T follicular helper cell (primary cell): ENCODE measurements around the gene TNF.
A peak's percentile ranks its signal among the peaks of the same experiment; 100 is the strongest.

Experiments used
- DNase-seq: peaks from one replicate; pipeline ENCODE4 v3.0.0-alpha.2; 2020; ENCODE audit warnings: low read depth

The TNF gene

GRCh38 chr6:31573239-31574105, 1.9 kb upstream of the TNF start:
- DNase-seq, result no peak

- DNase-seq, result no peak
These were observed 981 bp upstream of the TNF start for GRCh38 chr6:31574106-31575061.

GRCh38 chr6:31575952-31576685, 754 bp downstream of the TNF start:
- no peak for DNase-seq

- no peak for DNase-seq
These were observed 1.7 kb downstream of the TNF start for GRCh38 chr6:31576897-31577578.

- DNase-seq, result no peak
These were observed 2.2 kb downstream of the TNF start for GRCh38 chr6:31577579-31577966.

DNA sequence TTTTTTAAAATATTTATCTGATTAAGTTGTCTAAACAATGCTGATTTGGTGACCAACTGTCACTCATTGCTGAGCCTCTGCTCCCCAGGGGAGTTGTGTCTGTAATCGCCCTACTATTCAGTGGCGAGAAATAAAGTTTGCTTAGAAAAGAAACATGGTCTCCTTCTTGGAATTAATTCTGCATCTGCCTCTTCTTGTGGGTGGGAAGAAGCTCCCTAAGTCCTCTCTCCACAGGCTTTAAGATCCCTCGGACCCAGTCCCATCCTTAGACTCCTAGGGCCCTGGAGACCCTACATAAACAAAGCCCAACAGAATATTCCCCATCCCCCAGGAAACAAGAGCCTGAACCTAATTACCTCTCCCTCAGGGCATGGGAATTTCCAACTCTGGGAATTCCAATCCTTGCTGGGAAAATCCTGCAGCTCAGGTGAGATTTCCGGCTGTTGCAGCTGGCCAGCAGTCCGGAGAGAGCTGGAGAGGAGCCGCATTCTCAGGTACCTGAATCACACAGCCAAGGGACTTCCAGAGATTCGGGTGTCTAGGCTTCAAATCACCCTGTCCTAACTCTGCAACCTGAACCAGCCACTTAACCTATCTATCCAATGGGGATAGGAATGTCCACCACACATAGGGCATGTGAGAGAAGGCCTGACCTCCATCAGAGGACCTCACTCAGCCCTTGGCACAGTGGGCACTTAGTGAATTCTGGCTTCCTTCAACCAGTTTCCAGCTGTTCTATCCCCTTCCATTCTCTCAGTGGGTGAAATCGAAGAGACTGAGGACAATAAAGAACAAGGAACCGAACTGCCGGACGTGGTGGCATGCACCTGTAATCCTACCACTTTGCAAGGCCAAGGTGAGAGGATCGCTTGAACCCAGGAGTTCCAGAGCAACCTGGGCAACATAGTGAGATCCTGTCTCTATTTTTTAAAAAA, 3.1 kb downstream of the TNF start:
- no peak for DNase-seq

- DNase-seq, result no peak
These were observed 3.7 kb downstream of the TNF start for GRCh38 chr6:31579119-31579505.

GRCh38 chr6:31579546-31580437, 4.4 kb downstream of the TNF start:
- DNase-seq, result no peak

DNA sequence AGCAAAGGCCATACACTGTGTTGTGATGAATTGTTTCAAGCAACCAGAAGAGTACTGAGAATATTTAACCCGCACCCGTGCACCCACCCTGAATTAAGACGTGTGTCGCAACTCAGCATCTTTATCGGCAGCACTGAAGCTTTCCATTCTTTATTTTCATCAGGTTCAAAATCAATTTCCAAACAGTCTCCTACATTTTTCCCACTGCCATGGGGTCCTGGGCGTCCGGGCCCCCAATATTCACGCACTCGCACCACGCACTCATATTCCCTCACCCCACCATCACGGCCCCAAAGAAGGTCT, 5.0 kb downstream of the TNF start:
- no peak for DNase-seq

GRCh38 chr6:31580807-31581433, 5.6 kb downstream of the TNF start:
- DNase-seq, result peak; percentile 81

GRCh38 chr6:31581434-31582229, 6.3 kb downstream of the TNF start:
- DNase-seq, result no peak

GRCh38 chr6:31582230-31582643, 6.9 kb downstream of the TNF start, which contains the start of gene LTB:
Gene LTB, minus strand, starts transcription at chr6:31582424. Its CDS starts 7 bp downstream, at chr6:31582417.
- DNase-seq, result peak; percentile 67

GRCh38 chr6:31585491-31585890, 10.1 kb downstream of the TNF start:
- no peak for DNase-seq

DNA sequence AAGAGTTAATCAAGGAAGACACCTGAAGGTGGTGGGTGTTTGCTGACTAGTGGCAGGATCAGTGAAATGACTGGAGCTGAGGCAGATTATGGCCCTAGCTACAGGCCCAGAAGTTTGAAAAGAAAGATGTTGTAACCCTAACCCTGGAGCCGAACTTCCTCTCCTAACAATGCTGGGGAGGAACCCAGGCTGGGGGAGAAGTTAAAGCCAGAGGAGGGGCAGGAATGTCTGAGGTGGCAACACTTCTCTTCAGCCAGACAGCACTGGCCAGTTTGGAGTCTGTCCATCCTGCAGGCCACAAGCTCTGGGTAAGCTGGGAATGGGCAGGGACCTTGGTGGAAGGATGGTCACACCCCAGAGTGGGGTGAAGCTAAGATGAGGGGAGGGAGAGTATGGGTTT, 10.6 kb downstream of the TNF start, which contains the start of gene LST1:
Gene LST1 (plus strand): TSS at position 270 of the 400 bp plus-strand sequence. CDS start 1,023 bp downstream, outside the sequence.
- no peak for DNase-seq

DNA sequence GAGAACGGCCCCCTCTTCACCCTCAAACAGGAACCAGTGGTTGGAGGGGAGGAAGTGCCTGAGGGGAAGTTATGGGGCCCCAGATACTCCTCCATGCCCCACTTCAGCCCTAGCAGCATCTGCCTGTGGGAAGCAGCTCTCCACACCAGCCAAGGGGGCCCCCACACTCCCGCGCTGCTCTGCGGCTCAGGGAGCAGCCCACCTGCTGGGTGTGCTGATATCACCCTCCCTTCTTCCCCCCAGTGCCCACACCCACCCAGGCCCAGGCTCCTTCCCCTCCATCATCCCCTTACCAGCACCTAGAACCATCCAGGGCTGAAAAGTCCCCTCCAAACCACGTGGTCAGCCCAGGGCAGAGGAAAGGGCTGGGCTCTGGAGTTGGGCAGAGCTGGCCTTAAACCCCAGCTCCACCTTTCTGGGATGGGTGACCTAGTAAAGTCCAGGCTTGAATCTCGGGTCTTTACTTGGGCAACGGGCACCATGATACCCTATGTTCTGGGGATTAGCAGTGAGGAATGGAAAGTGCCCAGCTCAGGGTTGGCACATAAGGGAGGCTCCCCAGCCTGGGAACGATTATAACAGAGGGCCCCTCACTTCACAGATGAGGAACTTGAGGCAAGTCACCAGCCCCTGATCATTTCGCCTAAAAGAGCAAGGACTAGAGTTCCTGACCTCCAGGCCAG, 11.4 kb downstream of the TNF start:
- no peak for DNase-seq

DNA sequence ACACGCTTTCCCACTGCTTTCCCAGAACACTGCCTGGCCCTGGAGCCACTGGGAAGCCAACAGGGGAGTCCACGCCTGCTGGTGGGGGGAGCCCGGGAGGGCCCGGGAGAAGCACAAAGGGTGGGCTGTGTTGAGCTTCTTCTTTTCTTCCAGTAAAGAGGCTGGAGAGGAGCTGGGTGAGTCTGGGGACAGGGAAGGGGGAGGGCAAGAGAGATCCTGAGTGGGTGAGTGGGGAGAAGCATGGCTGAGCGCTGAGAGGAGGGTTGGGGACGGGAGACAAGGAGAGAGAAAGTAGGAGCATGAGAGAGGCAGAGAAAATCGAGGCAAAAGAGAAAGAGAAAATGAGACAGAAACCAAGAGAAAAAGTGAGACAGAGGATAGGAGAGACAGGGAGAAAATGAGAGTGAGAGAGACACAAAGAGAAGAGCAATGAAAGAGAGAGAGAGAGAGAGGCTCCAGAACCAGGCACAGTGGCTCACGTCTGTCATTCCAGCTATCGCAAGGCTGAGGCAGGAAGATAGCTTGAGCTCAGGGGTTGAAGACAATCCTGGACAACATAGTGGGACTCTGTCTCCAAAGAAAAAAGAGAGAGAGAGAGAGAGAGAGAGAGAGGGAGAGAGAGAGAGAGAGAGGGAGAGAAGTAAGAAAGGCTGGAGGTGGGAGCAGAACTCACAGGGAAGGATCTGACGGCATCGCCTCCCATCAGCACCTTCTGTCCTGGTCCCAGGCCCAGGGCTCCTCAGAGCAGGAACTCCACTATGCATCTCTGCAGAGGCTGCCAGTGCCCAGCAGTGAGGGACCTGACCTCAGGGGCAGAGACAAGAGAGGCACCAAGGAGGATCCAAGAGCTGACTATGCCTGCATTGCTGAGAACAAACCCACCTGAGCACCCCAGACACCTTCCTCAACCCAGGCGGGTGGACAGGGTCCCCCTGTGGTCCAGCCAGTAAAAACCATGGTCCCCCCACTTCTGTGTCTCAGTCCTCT, 12.7 kb downstream of the TNF start:
- no peak for DNase-seq
